Neural cell (in vitro differentiated cells): ENCODE results near the gene RBM43.
"Not testable (repeated sequence)": the region's sequence is repeated elsewhere in the genome, so short reads cannot be mapped to it uniquely, and the experiment has no call there.

Source experiments
- RAD21 ChIP-seq: fragments of 450-650 bp; conservative IDR thresholded peaks from 2 replicates; pipeline ENCODE4 v1.6.1; 2014; ENCODE audit warnings: antibody characterized with exemption, mild to moderate bottlenecking, moderate library complexity
- TF ChIP-seq, protein P1 (sequence below): fragments of 450-650 bp; IDR thresholded peaks from 2 replicates; pipeline ENCODE4 v1.5.1; 2014; ENCODE audit warnings: antibody characterized with exemption, mild to moderate bottlenecking, moderate library complexity; ENCODE audit not compliant: poor library complexity, severe bottlenecking

DNA sequence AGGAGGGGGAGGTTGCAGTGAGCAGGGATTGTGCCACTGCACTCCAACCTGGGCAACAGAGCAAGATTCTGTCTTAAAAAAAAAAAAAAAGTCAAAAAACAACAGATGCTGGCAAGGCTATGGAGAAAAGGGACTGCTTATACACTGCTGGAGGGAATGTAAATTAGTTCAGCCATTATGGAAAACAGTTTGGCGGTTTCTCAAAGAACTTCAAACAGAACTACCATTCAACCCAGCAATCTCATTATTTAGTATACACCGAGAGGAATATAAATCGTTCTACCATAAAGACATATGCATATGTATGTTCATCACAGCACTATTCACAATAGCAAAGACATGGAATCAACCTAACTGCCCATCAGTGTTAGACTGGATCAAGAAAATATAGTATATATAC, 27.9 kb downstream of the RBM43 start:
- TF ChIP-seq, protein P1, sequence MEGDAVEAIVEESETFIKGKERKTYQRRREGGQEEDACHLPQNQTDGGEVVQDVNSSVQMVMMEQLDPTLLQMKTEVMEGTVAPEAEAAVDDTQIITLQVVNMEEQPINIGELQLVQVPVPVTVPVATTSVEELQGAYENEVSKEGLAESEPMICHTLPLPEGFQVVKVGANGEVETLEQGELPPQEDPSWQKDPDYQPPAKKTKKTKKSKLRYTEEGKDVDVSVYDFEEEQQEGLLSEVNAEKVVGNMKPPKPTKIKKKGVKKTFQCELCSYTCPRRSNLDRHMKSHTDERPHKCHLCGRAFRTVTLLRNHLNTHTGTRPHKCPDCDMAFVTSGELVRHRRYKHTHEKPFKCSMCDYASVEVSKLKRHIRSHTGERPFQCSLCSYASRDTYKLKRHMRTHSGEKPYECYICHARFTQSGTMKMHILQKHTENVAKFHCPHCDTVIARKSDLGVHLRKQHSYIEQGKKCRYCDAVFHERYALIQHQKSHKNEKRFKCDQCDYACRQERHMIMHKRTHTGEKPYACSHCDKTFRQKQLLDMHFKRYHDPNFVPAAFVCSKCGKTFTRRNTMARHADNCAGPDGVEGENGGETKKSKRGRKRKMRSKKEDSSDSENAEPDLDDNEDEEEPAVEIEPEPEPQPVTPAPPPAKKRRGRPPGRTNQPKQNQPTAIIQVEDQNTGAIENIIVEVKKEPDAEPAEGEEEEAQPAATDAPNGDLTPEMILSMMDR = not testable (repeated sequence)
- TF ChIP-seq RAD21 = not testable (repeated sequence)
